Kidney (tissue), 14 donors: ENCODE data around the gene KCNJ16. TPM values are rescaled to one million over a fixed set of nuclear protein-coding genes. Genes with fewer than 3 reads are reported as not detected.

Experiments
- DNase-seq, 5 donors: peaks; one replicate each; pipeline ENCODE4 v3.0.0-alpha.2; 2013 to 2020
- FAIRE-seq: peaks from 2 replicates; lab custom pipeline; 2012; peaks lifted over from hg19 to GRCh38; lab: Jason Lieb, UNC
- H3K27ac ChIP-seq, 2 donors: one replicate each; pipeline ENCODE4 v1.7.0; 2013; ENCODE audit warnings: low read depth in 2 of 2, low read length in 2 of 2, inconsistent platforms in 1 of 2
- H3K27me3 ChIP-seq: one replicate; pipeline ENCODE4 v1.7.1; 2013; ENCODE audit warnings: low read length, inconsistent platforms; ENCODE audit not compliant: control insufficient read depth, insufficient read depth
- H3K36me3 ChIP-seq, 3 donors: one replicate each; pipeline versions ENCODE4 v1.7.0 to v1.7.1; 2013; ENCODE audit warnings: low read length in 3 of 3, control low read depth in 1 of 3, inconsistent platforms in 1 of 3; ENCODE audit not compliant: insufficient read depth in 3 of 3, control insufficient read depth in 2 of 3
- H3K4me1 ChIP-seq, 3 donors: one replicate each; pipeline versions ENCODE4 v1.7.0 to v1.7.1; 2013; ENCODE audit warnings: low read length in 3 of 3, inconsistent platforms in 1 of 3, low read depth in 1 of 3; ENCODE audit not compliant: control insufficient read depth in 2 of 3, insufficient read depth in 2 of 3
- H3K4me3 ChIP-seq, 3 donors: one replicate each; pipeline versions ENCODE4 v1.7.0 to v1.8.1; 2013; ENCODE audit warnings: low read length in 3 of 3, control low read depth in 1 of 3, inconsistent platforms in 1 of 3
- H3K9ac ChIP-seq, 3 donors: one replicate each; pipeline versions ENCODE4 v1.7.0 to v1.7.1; 2013; ENCODE audit warnings: low read length in 3 of 3, control low read depth in 1 of 3, inconsistent platforms in 1 of 3
- H3K9me3 ChIP-seq, 3 donors: one replicate each; pipeline versions ENCODE4 v1.7.0 to v1.7.1; 2013; ENCODE audit warnings: low read length in 3 of 3, control low read depth in 1 of 3, inconsistent platforms in 1 of 3; ENCODE audit not compliant: control insufficient read depth in 2 of 3, insufficient read depth in 1 of 3
- CTCF ChIP-seq: IDR thresholded peaks from 3 replicates; pipeline ENCODE4 v1.5.1; 2012; ENCODE audit warnings: mild to moderate bottlenecking, moderate library complexity, borderline replicate concordance; ENCODE audit not compliant: insufficient read depth; ENCODE audit errors: extremely low read depth
- intact Hi-C: fragments of 100-400 bp; cut with DNase I; formaldehyde crosslinking; loops from one replicate; pipeline ENCODE4 v1.11.1; 2022
- polyA plus RNA-seq: library from polyadenylated mRNA; stranded (reverse); fragments of 350-450 nt; fragmentation: Illumina TruSeq; extraction: RNeasy Lipid Tissue Mini Kit (QIAGEN cat#74804); gene quantifications from one replicate; pipeline ENCODE4 v1.2.3, GENCODE V29; 2014; ENCODE audit warnings: low read depth, low replicate concordance; ENCODE audit not compliant: insufficient read depth
- total RNA-seq: library from RNA; stranded (reverse); fragmentation: NEBNext Ultra II Directional; extraction: Animal tissue kit (Norgen Biotek cat#: 25700); gene quantifications from one replicate; pipeline ENCODE4 v1.2.1, GENCODE V29; 2021
- donor health status: control.
- donor health status: control.
- donor health status: control.
- donor health status: control.
- donor health status: control.
- donor health status: DM: yes; HTN: yes; CAD: no.
- donor health status: Normal renal cell carcinoma (clear cell type).

The KCNJ16 gene
- total and polyA plus RNA-seq, 2 donors from 2014 or later: 163 to 281 TPM

GRCh38 chr17:70059649-70060048 is 15.4 kb upstream of the KCNJ16 start:
- no peak for TF ChIP-seq CTCF
- Histone ChIP-seq H3K9me3 (no peaks in the 10 kb centered on the region), H3K9ac (no peak overlapping the region), H3K4me1 (no peaks in the 10 kb centered on the region), H3K4me3 (no peak overlapping the region), H3K36me3 (no peaks in the 10 kb centered on the region), H3K27ac (no peak overlapping the region), H3K27me3 (no peaks in the 10 kb centered on the region)
- no peak for FAIRE-seq
- intact Hi-C loops: no loop called here
- no peak for DNase-seq

GRCh38 chr17:70060415-70060814 is 14.6 kb upstream of the KCNJ16 start:
- Histone ChIP-seq H3K9me3 (no peaks in the 10 kb centered on the region), H3K4me3 (no peak overlapping the region), H3K9ac (no peak overlapping the region), H3K27me3 (no peaks in the 10 kb centered on the region), H3K36me3 (no peaks in the 10 kb centered on the region), H3K27ac (no peak overlapping the region), H3K4me1 (peaks cover 0 to 2% (median 0%) of the 10 kb centered on the region in 3 donors)
- no peak for TF ChIP-seq CTCF
- FAIRE-seq: no peak
- no peak for DNase-seq
- intact Hi-C loops: no loop called here

- no peaks in the 10 kb centered on the region for H3K9me3 ChIP-seq
- no peak for FAIRE-seq
- H3K9ac ChIP-seq: no peak overlapping the region
- H3K4me3 ChIP-seq: peak overlapping the region in 1 of 3 donors; percentile 3
- H3K27ac ChIP-seq: no peak overlapping the region
- no peak for TF ChIP-seq CTCF
- no peaks in the 10 kb centered on the region for H3K36me3 ChIP-seq
- DNase-seq: no peak
- intact Hi-C loops: no loop called here
- no peaks in the 10 kb centered on the region for H3K27me3 ChIP-seq
- H3K4me1 ChIP-seq: peaks cover 0 to 28% (median 2%) of the 10 kb centered on the region in 3 donors
Observed at GRCh38 chr17:70067134-70067533, 7.9 kb upstream of the KCNJ16 start.

GRCh38 chr17:70070305-70071027 is 4.6 kb upstream of the KCNJ16 start:
- intact Hi-C loops: no loop called here
- no peak for FAIRE-seq

More at GRCh38 chr17:70070305-70071027, 4.6 kb upstream of the KCNJ16 start:
- no peak for TF ChIP-seq CTCF
- Histone ChIP-seq H3K27me3 (no peaks in the 10 kb centered on the region), H3K36me3 (no peaks in the 10 kb centered on the region), H3K9me3 (no peaks in the 10 kb centered on the region), H3K4me3 (peak overlapping the region in 1 of 3 donors; percentile 42), H3K27ac (peak overlapping the region; percentile 43 to 45), H3K4me1 (peaks cover 2 to 26% (median 7%) of the 10 kb centered on the region in 3 donors), H3K9ac (peak overlapping the region in 1 of 3 donors; percentile 41)
- DNase-seq: peak in 1 of 5 donors; percentile 46
